DOHH2 (cell line): ENCODE results near the gene CCDC54.

Source experiments
- EZH2phosphoT487 ChIP-seq: fragments of 200-600 bp; sonication (generic); IDR thresholded peaks from 2 replicates; pipeline ENCODE4 v1.6.1; 2017; ENCODE audit warnings: borderline replicate concordance, mild to moderate bottlenecking, antibody characterized with exemption, low read length, moderate library complexity, mixed read lengths
- TF ChIP-seq, protein P1 (sequence below): fragments of 200-600 bp; sonication (generic); IDR thresholded peaks from one replicate; pipeline ENCODE4 v1.5.1; 2014; ENCODE audit warnings: antibody characterized with exemption, mild to moderate bottlenecking, low read depth, low read length; ENCODE audit not compliant: poor library complexity, severe bottlenecking

DNA sequence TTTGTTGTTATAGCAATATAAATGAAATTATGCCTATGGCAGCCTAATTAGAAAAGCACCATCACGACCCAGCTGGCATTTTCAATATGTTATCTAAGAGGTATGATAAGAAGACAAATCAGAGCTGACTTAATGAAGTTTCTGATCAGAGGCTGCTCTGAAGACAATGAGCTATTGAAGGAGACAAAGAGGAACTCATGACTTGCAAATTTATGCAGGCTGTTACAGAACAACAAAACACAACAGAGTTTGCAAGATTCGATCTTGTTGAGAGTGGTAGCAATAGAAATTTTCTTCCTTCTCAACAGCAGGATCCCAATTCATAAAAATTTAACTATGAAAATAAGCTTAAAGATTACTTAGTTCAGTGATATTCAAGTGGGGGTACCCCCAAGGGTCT, 7.7 kb downstream of the CCDC54 start:
- TF ChIP-seq, protein P1, sequence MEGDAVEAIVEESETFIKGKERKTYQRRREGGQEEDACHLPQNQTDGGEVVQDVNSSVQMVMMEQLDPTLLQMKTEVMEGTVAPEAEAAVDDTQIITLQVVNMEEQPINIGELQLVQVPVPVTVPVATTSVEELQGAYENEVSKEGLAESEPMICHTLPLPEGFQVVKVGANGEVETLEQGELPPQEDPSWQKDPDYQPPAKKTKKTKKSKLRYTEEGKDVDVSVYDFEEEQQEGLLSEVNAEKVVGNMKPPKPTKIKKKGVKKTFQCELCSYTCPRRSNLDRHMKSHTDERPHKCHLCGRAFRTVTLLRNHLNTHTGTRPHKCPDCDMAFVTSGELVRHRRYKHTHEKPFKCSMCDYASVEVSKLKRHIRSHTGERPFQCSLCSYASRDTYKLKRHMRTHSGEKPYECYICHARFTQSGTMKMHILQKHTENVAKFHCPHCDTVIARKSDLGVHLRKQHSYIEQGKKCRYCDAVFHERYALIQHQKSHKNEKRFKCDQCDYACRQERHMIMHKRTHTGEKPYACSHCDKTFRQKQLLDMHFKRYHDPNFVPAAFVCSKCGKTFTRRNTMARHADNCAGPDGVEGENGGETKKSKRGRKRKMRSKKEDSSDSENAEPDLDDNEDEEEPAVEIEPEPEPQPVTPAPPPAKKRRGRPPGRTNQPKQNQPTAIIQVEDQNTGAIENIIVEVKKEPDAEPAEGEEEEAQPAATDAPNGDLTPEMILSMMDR: no peak
- TF ChIP-seq EZH2phosphoT487: no peak
